ENCODE measurements around the gene LTBR. TPM values are rescaled to one million over a fixed set of nuclear protein-coding genes. Genes with fewer than 3 reads are reported as not detected.
"Not testable (repeated sequence)": the region's sequence is repeated elsewhere in the genome, so short reads cannot be mapped to it uniquely, and the experiment has no call there.

LTBR gene
- total RNA-seq, 1 experiment from 2014 or later = 4.8 TPM

GRCh38 chr12:6337958-6338433, 46.0 kb upstream of the LTBR start:
- H3T11ph ChIP-seq (ENCODE audit: low read length) = no peak overlapping the region
- no peak overlapping the region for H2BK20ac ChIP-seq (ENCODE audit: low read depth, low read length, poor library complexity, severe bottlenecking)
- no peaks in the 10 kb centered on the region for H3K9me3 ChIP-seq (ENCODE audit: control insufficient read depth, low read depth, low read length)
- no peak overlapping the region for H3K9ac ChIP-seq (ENCODE audit: extremely low read depth, insufficient read length, low read length)
- H3K18ac ChIP-seq (ENCODE audit: insufficient read length, low read depth, low read length) = no peak overlapping the region
- no peak overlapping the region for H2BK5ac ChIP-seq (ENCODE audit: insufficient read length, low read length)
- Mint-ChIP-seq H3K27me3 (ENCODE audit: low read depth) (no peaks in the 10 kb centered on the region; the same call in 1 of the 2 replicates), H3K27ac (no peak overlapping the region), H3K9me3 (no peaks in the 10 kb centered on the region), H3K4me1 (peaks cover 34 to 35% of the 10 kb centered on the region in 2 experiments), H3K4me3 (no peak overlapping the region), H3K36me3 (ENCODE audit: insufficient read depth in 1 of 3, low read depth in 3 of 3) (peaks cover 14 to 27% (median 25%) of the 10 kb centered on the region in 3 experiments; a peak in 6 of 7 replicates)
- no peak overlapping the region for H2BK15ac ChIP-seq (ENCODE audit: low read depth, low read length)
- H3K56ac ChIP-seq (ENCODE audit: insufficient read length, low read depth, low read length) = no peak overlapping the region
- no peak overlapping the region for H2BK120ac ChIP-seq (ENCODE audit: low read depth, low read length, poor library complexity, severe bottlenecking)
- no peak for DNase-seq
- H3K4ac ChIP-seq (ENCODE audit: low read depth, low read length) = no peak overlapping the region
- H2AK5ac ChIP-seq (ENCODE audit: insufficient read length, low read length) = no peak overlapping the region
- no peak overlapping the region for H3K23ac ChIP-seq (ENCODE audit: insufficient read length, low read depth, low read length)
- no peak overlapping the region for H3K14ac ChIP-seq (ENCODE audit: insufficient read depth, low read length)
- peaks cover 28% of the 10 kb centered on the region for H3K23me2 ChIP-seq (ENCODE audit: insufficient read length, low read depth, low read length, poor library complexity, severe bottlenecking)
- no peak overlapping the region for H3K27ac ChIP-seq (ENCODE audit: insufficient read length, low read depth, low read length)
- H3K4me2 ChIP-seq (ENCODE audit: insufficient read depth, insufficient read length, low read length) = peak overlapping the region; percentile 0
- H4K91ac ChIP-seq (ENCODE audit: insufficient read length, low read depth, low read length) = no peak overlapping the region
- H4K20me1 ChIP-seq (ENCODE audit: control insufficient read depth, insufficient read depth, insufficient read length) = no peaks in the 10 kb centered on the region
- no peak overlapping the region for H2AFZ ChIP-seq (ENCODE audit: low read length)
- H3K4me1 ChIP-seq (ENCODE audit: insufficient read depth, low read length) = peaks cover 36% of the 10 kb centered on the region
- H3K27me3 ChIP-seq (ENCODE audit: insufficient read depth, low read length) = no peaks in the 10 kb centered on the region
- no CpG with 5 or more reads among the region's 12 CpGs for WGBS (ENCODE audit: extremely low coverage, insufficient read length, low lambda C conversion rate)
- no peak overlapping the region for H4K8ac ChIP-seq (replicated peaks; ENCODE audit: insufficient read length, low read depth, low read length)
- H3K79me1 ChIP-seq (ENCODE audit: insufficient read depth, low read depth, low read length, poor library complexity, severe bottlenecking) = no peaks in the 10 kb centered on the region
- H4K5ac ChIP-seq (ENCODE audit: insufficient read length, low read depth, low read length) = no peak overlapping the region
- peaks cover 32% of the 10 kb centered on the region; the same call in 1 of the 2 replicates for H3K79me2 ChIP-seq (ENCODE audit: insufficient read depth, low read length)
- H2BK12ac ChIP-seq (ENCODE audit: insufficient read length, low read depth, low read length) = no peak overlapping the region
- TF ChIP-seq CTCF (conservative IDR thresholded peaks at IDR 0.05) = no peak

GRCh38 chr12:6338536-6338935, 45.4 kb upstream of the LTBR start:
- H2AFZ ChIP-seq (ENCODE audit: low read length); H3K27ac ChIP-seq (ENCODE audit: insufficient read length, low read depth, low read length); H4K20me1 ChIP-seq (ENCODE audit: control insufficient read depth, insufficient read depth, insufficient read length); H3K27me3 Mint-ChIP-seq (ENCODE audit: low read depth); H3K18ac ChIP-seq (ENCODE audit: insufficient read length, low read depth, low read length); DNase-seq; H2BK20ac ChIP-seq (ENCODE audit: low read depth, low read length, poor library complexity, severe bottlenecking); H3K9me3 Mint-ChIP-seq; H2BK120ac ChIP-seq (ENCODE audit: low read depth, low read length, poor library complexity, severe bottlenecking); H3K27ac Mint-ChIP-seq; H4K91ac ChIP-seq (ENCODE audit: insufficient read length, low read depth, low read length); H2BK15ac ChIP-seq (ENCODE audit: low read depth, low read length); H4K5ac ChIP-seq (ENCODE audit: insufficient read length, low read depth, low read length); H3K27me3 ChIP-seq (ENCODE audit: insufficient read depth, low read length); H3K14ac ChIP-seq (ENCODE audit: insufficient read depth, low read length); H4K8ac ChIP-seq (replicated peaks; ENCODE audit: insufficient read length, low read depth, low read length); H3K9me3 ChIP-seq (ENCODE audit: control insufficient read depth, low read depth, low read length); H3K4me3 Mint-ChIP-seq; H3K9ac ChIP-seq (ENCODE audit: extremely low read depth, insufficient read length, low read length); H3K23ac ChIP-seq (ENCODE audit: insufficient read length, low read depth, low read length); H3K79me1 ChIP-seq (ENCODE audit: insufficient read depth, low read depth, low read length, poor library complexity, severe bottlenecking); H2BK5ac ChIP-seq (ENCODE audit: insufficient read length, low read length); H3K56ac ChIP-seq (ENCODE audit: insufficient read length, low read depth, low read length); H3T11ph ChIP-seq (ENCODE audit: low read length); H2AK5ac ChIP-seq (ENCODE audit: insufficient read length, low read length); H3K4ac ChIP-seq (ENCODE audit: low read depth, low read length); H2BK12ac ChIP-seq (ENCODE audit: insufficient read length, low read depth, low read length): not testable (repeated sequence)
- Histone ChIP-seq H3K79me2 (ENCODE audit: insufficient read depth, low read length) (peaks cover 32% of the 10 kb centered on the region; the same call in 1 of the 2 replicates), H3K4me2 (ENCODE audit: insufficient read depth, insufficient read length, low read length) (peak overlapping the region; percentile 0), H3K4me1 (ENCODE audit: insufficient read depth, low read length) (peaks cover 36% of the 10 kb centered on the region), H3K23me2 (ENCODE audit: insufficient read length, low read depth, low read length, poor library complexity, severe bottlenecking) (peaks cover 28% of the 10 kb centered on the region)
- WGBS (ENCODE audit: extremely low coverage, insufficient read length, low lambda C conversion rate) = no CpG with 5 or more reads among the region's 8 CpGs
- Mint-ChIP-seq H3K4me1 (peaks cover 38 to 39% of the 10 kb centered on the region in 2 experiments), H3K36me3 (ENCODE audit: insufficient read depth in 1 of 3, low read depth in 3 of 3) (peaks cover 8 to 21% (median 20%) of the 10 kb centered on the region in 3 experiments; a peak in 6 of 7 replicates)

All from H9 (cell line).